ENCODE results near the gene ZBTB17. TPM values are rescaled to one million over a fixed set of nuclear protein-coding genes. Genes with fewer than 3 reads are reported as not detected.

The ZBTB17 gene
- total and polyA plus RNA-seq, 9 of the 15 experiments (the other 6 are each of a cell fraction or from before 2014, with no cell fraction given): 1.1 to 53.4 (median 29.6) TPM

- TF ChIP-seq ARID4B (CRISPR knock-in tag; IDR thresholded peaks at IDR 0.05) (peak; percentile 88), RNF2 (IDR thresholded peaks at IDR 0.05) (peak; percentile 52), ZKSCAN8 (CRISPR knock-in tag; IDR thresholded peaks at IDR 0.05) (no peak), MYNN (IDR thresholded peaks at IDR 0.05) (peak; percentile 47; the same call in 1 of the 2 replicates), MYNN (CRISPR knock-in tag; IDR thresholded peaks at IDR 0.05) (no peak), SAFB (IDR thresholded peaks at IDR 0.05; ENCODE audit: borderline replicate concordance, low read depth, low read length) (no peak), ZNF592 (IDR thresholded peaks at IDR 0.05) (peak; percentile 99), ZNF696 (CRISPR knock-in tag; conservative IDR thresholded peaks at IDR 0.05) (no peak), BRF1 (IDR thresholded peaks at IDR 0.05; ENCODE audit: borderline replicate concordance, extremely low read depth, insufficient read length) (no peak), NKRF (IDR thresholded peaks at IDR 0.05; ENCODE audit: borderline replicate concordance) (peak; percentile 24; the same call in 1 of the 2 replicates), CBFA2T2 (conservative IDR thresholded peaks at IDR 0.05) (peak; percentile 62), RBM39 (optimal IDR thresholded peaks at IDR 0.05; ENCODE audit: low read depth, low read length) (peak; percentile 5), RBM17 (IDR thresholded peaks at IDR 0.05; ENCODE audit: borderline replicate concordance, low read depth, low read length) (no peak), POLR3G (IDR thresholded peaks at IDR 0.05; ENCODE audit: extremely low read depth, insufficient read length, insufficient replicate concordance) (no peak), ZNF766 (CRISPR knock-in tag; conservative IDR thresholded peaks at IDR 0.05) (0 out of 2 replicates have a peak, but pooled peaks have one; percentile 23)
Observed at GRCh38 chr1:15949453-15950245, 26.3 kb downstream of the ZBTB17 start (continued).

All from K562 (cell line).